ENCODE results near the gene P3H3.

DNA sequence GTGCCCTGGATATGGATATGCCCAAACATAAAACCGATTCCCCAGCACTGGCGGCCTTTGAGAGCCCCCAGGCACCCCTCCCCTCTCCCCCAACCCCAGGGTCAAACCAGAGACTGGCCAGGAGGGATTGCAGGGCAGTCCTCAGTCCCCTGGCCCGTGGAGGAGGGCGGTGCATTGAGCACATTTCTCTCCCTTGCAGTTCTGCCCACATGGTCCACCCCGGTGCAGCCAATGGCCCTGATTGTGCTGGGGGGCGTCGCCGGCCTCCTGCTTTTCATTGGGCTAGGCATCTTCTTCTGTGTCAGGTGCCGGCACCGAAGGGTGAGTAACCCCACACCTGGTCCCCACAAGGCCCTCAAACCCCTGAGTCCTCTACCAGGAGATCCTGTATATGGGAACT lies 10.0 kb upstream of the P3H3 start:
- TF ChIP-seq, protein P1, sequence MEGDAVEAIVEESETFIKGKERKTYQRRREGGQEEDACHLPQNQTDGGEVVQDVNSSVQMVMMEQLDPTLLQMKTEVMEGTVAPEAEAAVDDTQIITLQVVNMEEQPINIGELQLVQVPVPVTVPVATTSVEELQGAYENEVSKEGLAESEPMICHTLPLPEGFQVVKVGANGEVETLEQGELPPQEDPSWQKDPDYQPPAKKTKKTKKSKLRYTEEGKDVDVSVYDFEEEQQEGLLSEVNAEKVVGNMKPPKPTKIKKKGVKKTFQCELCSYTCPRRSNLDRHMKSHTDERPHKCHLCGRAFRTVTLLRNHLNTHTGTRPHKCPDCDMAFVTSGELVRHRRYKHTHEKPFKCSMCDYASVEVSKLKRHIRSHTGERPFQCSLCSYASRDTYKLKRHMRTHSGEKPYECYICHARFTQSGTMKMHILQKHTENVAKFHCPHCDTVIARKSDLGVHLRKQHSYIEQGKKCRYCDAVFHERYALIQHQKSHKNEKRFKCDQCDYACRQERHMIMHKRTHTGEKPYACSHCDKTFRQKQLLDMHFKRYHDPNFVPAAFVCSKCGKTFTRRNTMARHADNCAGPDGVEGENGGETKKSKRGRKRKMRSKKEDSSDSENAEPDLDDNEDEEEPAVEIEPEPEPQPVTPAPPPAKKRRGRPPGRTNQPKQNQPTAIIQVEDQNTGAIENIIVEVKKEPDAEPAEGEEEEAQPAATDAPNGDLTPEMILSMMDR (IDR thresholded peaks at IDR 0.05) = no peak
- no peak for TF ChIP-seq POLR2A (IDR thresholded peaks at IDR 0.05)
